ENCODE results near the gene BRI3.

The BRI3 gene

GRCh38 chr7:98289333-98289875 lies 7.9 kb downstream of the BRI3 start:
- no peak for TF ChIP-seq CTCF (IDR thresholded peaks at IDR 0.05)
- Histone ChIP-seq H3K4me1 (peaks cover 12 to 54% (median 45%) of the 10 kb centered on the region in 4 donors), H3K27me3 (no peaks in the 10 kb centered on the region), H3K27ac (no peak overlapping the region), H3K4me3 (no peak overlapping the region), H3K9me3 (no peaks in the 10 kb centered on the region), H3K36me3 (peaks cover 30 to 68% (median 63%) of the 10 kb centered on the region in 3 donors)
- intact Hi-C loops (cut with DNase I; ENCODE audit: low total_unique reads), result no loop called here
- DNase-seq, result no peak

- Histone ChIP-seq H3K4me1 (peaks cover 3 to 31% (median 26%) of the 10 kb centered on the region in 4 donors), H3K36me3 (peaks cover 39 to 81% (median 80%) of the 10 kb centered on the region in 3 donors), H3K4me3 (no peak overlapping the region), H3K27ac (no peak overlapping the region), H3K27me3 (no peaks in the 10 kb centered on the region), H3K9me3 (no peaks in the 10 kb centered on the region)
- TF ChIP-seq CTCF (IDR thresholded peaks at IDR 0.05), result no peak
- DNase-seq, result no peak
- intact Hi-C loops (cut with DNase I; ENCODE audit: low total_unique reads), result no loop called here
These were observed 10.2 kb downstream of the BRI3 start for GRCh38 chr7:98291717-98292116.

- no peak for DNase-seq
- peaks cover 0 to 15% (median 10%) of the 10 kb centered on the region in 4 donors for H3K4me1 ChIP-seq
- peaks cover 39 to 75% (median 70%) of the 10 kb centered on the region in 3 donors for H3K36me3 ChIP-seq
- intact Hi-C loops (cut with DNase I; ENCODE audit: low total_unique reads), result no loop called here
- no peak overlapping the region for H3K27ac ChIP-seq
- H3K9me3 ChIP-seq, result no peaks in the 10 kb centered on the region
- H3K27me3 ChIP-seq, result no peaks in the 10 kb centered on the region
- H3K4me3 ChIP-seq, result no peak overlapping the region
- TF ChIP-seq CTCF (IDR thresholded peaks at IDR 0.05), result no peak
These were observed 11.8 kb downstream of the BRI3 start for GRCh38 chr7:98293265-98293664.

DNA sequence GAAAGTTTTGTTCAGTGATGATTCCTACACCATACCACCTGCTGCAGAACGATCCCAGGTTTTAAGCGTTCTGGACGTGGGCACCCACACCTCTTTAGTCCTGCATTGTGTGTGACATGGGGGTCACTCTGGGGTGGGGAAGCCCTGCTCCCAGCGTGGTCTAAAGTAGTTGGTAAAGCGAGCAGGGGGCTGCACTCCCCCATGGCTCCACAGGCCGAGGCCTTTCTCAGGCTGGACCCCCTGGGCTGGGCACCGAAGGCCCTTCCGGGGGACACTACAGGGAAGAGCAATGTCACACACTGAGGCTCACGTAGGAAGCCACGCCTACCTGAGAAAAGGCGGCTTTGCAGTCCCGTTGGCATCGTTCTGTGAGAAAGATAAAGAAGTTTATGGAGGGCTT lies 12.3 kb downstream of the BRI3 start:
- Histone ChIP-seq H3K27me3 (no peaks in the 10 kb centered on the region), H3K27ac (no peak overlapping the region), H3K9me3 (no peaks in the 10 kb centered on the region), H3K36me3 (peaks cover 39 to 71% (median 66%) of the 10 kb centered on the region in 3 donors), H3K4me1 (peaks cover 0 to 11% (median 8%) of the 10 kb centered on the region in 4 donors), H3K4me3 (no peak overlapping the region)
- no peak for TF ChIP-seq CTCF (IDR thresholded peaks at IDR 0.05)
- intact Hi-C loops (cut with DNase I; ENCODE audit: low total_unique reads), result no loop called here
- no peak for DNase-seq

GRCh38 chr7:98294326-98294725 lies 12.8 kb downstream of the BRI3 start:
- Histone ChIP-seq H3K27ac (no peak overlapping the region), H3K4me1 (peaks cover 0 to 10% (median 4%) of the 10 kb centered on the region in 4 donors), H3K27me3 (no peaks in the 10 kb centered on the region), H3K36me3 (peaks cover 39 to 67% (median 62%) of the 10 kb centered on the region in 3 donors), H3K4me3 (no peak overlapping the region), H3K9me3 (no peaks in the 10 kb centered on the region)
- no peak for TF ChIP-seq CTCF (IDR thresholded peaks at IDR 0.05)
- intact Hi-C loops (cut with DNase I; ENCODE audit: low total_unique reads), result no loop called here
- no peak for DNase-seq

Data from tibial artery (tissue), 4 donors.